KG1 (cell line): Measurements from ENCODE around the gene SEPTIN5.

Experiments used
- DNase-seq: peaks from one replicate; lab custom pipeline; 2025; lab: John Stamatoyannopoulos, UW

SEPTIN5 gene

GRCh38 chr22:19761725-19762567, 47.6 kb downstream of the SEPTIN5 start:
- no peak for DNase-seq

- no peak for DNase-seq
Measured at GRCh38 chr22:19762568-19763457, 48.5 kb downstream of the SEPTIN5 start.

GRCh38 chr22:19763458-19764298, 49.4 kb downstream of the SEPTIN5 start:
- no peak for DNase-seq

GRCh38 chr22:19764299-19764593, 49.9 kb downstream of the SEPTIN5 start:
- no peak for DNase-seq

- DNase-seq: no peak
Measured at GRCh38 chr22:19764636-19765476, 50.6 kb downstream of the SEPTIN5 start.

- DNase-seq: no peak
Measured at GRCh38 chr22:19765477-19766239, 51.4 kb downstream of the SEPTIN5 start.

- DNase-seq: no peak
Measured at GRCh38 chr22:19766240-19766510, 51.9 kb downstream of the SEPTIN5 start.

GRCh38 chr22:19766511-19767426, 52.5 kb downstream of the SEPTIN5 start:
- peak; percentile 36 for DNase-seq

GRCh38 chr22:19767427-19768341, 53.4 kb downstream of the SEPTIN5 start:
- DNase-seq: no peak

GRCh38 chr22:19769393-19769715, 55.1 kb downstream of the SEPTIN5 start:
- DNase-seq: no peak

- no peak for DNase-seq
Measured at GRCh38 chr22:19770349-19771220, 56.3 kb downstream of the SEPTIN5 start.

GRCh38 chr22:19772422-19772672, 58.0 kb downstream of the SEPTIN5 start:
- DNase-seq: no peak
